HepG2 (cell line): Measurements from ENCODE around the gene LMAN1L. TPM values are rescaled to one million over a fixed set of nuclear protein-coding genes. Genes with fewer than 3 reads are reported as not detected.

Source experiments
- AGO1 ChIP-seq: fragments of 200-400 bp; formaldehyde crosslinking; IDR thresholded peaks from 2 replicates; pipeline ENCODE4 v1.6.1; 2017; ENCODE audit warnings: mild to moderate bottlenecking, low read depth, low read length, moderate library complexity; ENCODE audit not compliant: poor library complexity, severe bottlenecking
- BRD4 ChIP-seq: sonication (generic); formaldehyde crosslinking; IDR thresholded peaks from 2 replicates; pipeline ENCODE4 v1.4.0; 2020; ENCODE audit warnings: missing genetic modification reagents
- HES4 ChIP-seq: sonication (generic); formaldehyde crosslinking; IDR thresholded peaks from 2 replicates; pipeline ENCODE4 v1.9.0; 2021; ENCODE audit warnings: mild to moderate bottlenecking, missing genetic modification reagents, borderline replicate concordance
- IRF2 ChIP-seq: IDR thresholded peaks from 2 replicates; pipeline ENCODE4 v1.6.1; 2018; ENCODE audit warnings: missing genetic modification reagents, missing compliant biosample characterization
- LRRFIP1 ChIP-seq: sonication (generic); formaldehyde crosslinking; conservative IDR thresholded peaks from 2 replicates; pipeline ENCODE4 v1.4.0; 2020; ENCODE audit warnings: missing genetic modification reagents
- SKIL ChIP-seq: sonication (generic); formaldehyde crosslinking; IDR thresholded peaks from 2 replicates; pipeline ENCODE4 v1.8.0; 2022; ENCODE audit warnings: missing genetic modification reagents, mild to moderate bottlenecking, moderate library complexity, borderline replicate concordance
- THRA ChIP-seq: sonication (generic); formaldehyde crosslinking; IDR thresholded peaks from 2 replicates; pipeline ENCODE4 v1.4.0; 2020; ENCODE audit warnings: missing genetic modification reagents, borderline replicate concordance
- ZHX2 ChIP-seq, 2 experiments: sonication (generic) in 1 of 2; formaldehyde crosslinking in 1 of 2; IDR thresholded peaks; 2 replicates each; pipeline versions ENCODE4 v1.6.1 to v1.9.0; 2014 to 2022; ENCODE audit warnings: antibody characterized with exemption in 1 of 2, borderline replicate concordance in 1 of 2, inconsistent platforms in 1 of 2, low read depth in 1 of 2, missing genetic modification reagents in 1 of 2
- ZNF274 ChIP-seq: sonication (generic); formaldehyde crosslinking; IDR thresholded peaks from 2 replicates; pipeline ENCODE4 v1.5.1; 2020; ENCODE audit warnings: mild to moderate bottlenecking, missing genetic modification reagents
- ZNF839 ChIP-seq: sonication (generic); formaldehyde crosslinking; IDR thresholded peaks from 2 replicates; pipeline ENCODE4 v1.4.0; 2020; ENCODE audit warnings: missing genetic modification reagents, mild to moderate bottlenecking, borderline replicate concordance
- polyA plus RNA-seq, 8 experiments: library from polyadenylated mRNA; depleted of rRNA in 3 of 8; stranded (reverse) in 7 of 8; unstranded in 1 of 8; fragments of >200 nt; fragmentation: Illumina TruSeq in 4 of 8; extraction: Trizol in 4 of 8; gene quantifications; 2 replicates each; pipeline versions ENCODE4 v1.2.1 to v1.2.3, GENCODE V29; 2011 to 2016; ENCODE audit warnings: low read depth in 4 of 8, missing spikeins in 1 of 8, mixed read lengths in 1 of 8; ENCODE audit not compliant: insufficient read depth in 1 of 8
- total RNA-seq, 5 experiments: library from RNA; depleted of rRNA; stranded (reverse); fragments of >200 nt; fragmentation: Illumina TruSeq; extraction: Trizol; gene quantifications; 2 replicates each; pipeline ENCODE4 v1.2.3, GENCODE V29; 2016; ENCODE audit warnings: low read depth in 1 of 5

Gene LMAN1L
- total and polyA plus RNA-seq, 2 of the 13 experiments (the other 11 are each of a cell fraction or from before 2014, with no cell fraction given), result not detected

GRCh38 chr15:74843445-74843828 lies 30.8 kb downstream of the LMAN1L start (continued):
- TF ChIP-seq ZHX2 (IDR thresholded peaks at IDR 0.05; ENCODE audit: low read depth), result 0 out of 2 replicates have a peak, but pooled peaks have one; percentile 3
- no peak for TF ChIP-seq ZHX2 (CRISPR knock-in tag; IDR thresholded peaks at IDR 0.05; ENCODE audit: borderline replicate concordance)
- no peak for TF ChIP-seq IRF2 (CRISPR knock-in tag)
- TF ChIP-seq BRD4, result no peak
- TF ChIP-seq HES4 (CRISPR knock-in tag), result 0 out of 2 replicates have a peak, but pooled peaks have one; percentile 5
- no peak for TF ChIP-seq SKIL (CRISPR knock-in tag)
- TF ChIP-seq LRRFIP1 (CRISPR knock-in tag), result no peak
- no peak for TF ChIP-seq AGO1
- no peak for TF ChIP-seq ZNF839 (CRISPR knock-in tag)
- 0 out of 2 replicates have a peak, but pooled peaks have one; percentile 4 for TF ChIP-seq ZNF274
- no peak for TF ChIP-seq THRA (CRISPR knock-in tag)
